Measurements from ENCODE around the gene MBD5.

DNA sequence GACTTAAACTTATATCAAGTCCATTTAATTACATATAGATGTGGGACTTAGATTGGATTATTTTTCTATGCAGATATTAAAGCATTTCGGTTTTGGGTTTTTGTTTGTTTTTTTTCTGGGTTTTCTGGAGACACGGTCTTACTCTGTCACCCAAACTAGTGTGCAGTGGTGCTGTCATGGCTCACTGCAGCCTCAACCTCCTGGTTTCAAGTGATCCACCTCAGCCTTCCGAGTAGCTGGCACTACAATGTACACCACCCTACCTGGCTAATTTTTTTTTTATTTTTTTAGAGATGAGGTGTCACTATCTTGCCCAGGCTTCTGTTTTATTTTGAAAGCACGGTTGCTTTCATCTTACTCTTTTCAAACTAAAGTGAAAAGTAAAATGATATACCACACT, 281.6 kb downstream of the MBD5 start:
- TF ChIP-seq, protein P1, sequence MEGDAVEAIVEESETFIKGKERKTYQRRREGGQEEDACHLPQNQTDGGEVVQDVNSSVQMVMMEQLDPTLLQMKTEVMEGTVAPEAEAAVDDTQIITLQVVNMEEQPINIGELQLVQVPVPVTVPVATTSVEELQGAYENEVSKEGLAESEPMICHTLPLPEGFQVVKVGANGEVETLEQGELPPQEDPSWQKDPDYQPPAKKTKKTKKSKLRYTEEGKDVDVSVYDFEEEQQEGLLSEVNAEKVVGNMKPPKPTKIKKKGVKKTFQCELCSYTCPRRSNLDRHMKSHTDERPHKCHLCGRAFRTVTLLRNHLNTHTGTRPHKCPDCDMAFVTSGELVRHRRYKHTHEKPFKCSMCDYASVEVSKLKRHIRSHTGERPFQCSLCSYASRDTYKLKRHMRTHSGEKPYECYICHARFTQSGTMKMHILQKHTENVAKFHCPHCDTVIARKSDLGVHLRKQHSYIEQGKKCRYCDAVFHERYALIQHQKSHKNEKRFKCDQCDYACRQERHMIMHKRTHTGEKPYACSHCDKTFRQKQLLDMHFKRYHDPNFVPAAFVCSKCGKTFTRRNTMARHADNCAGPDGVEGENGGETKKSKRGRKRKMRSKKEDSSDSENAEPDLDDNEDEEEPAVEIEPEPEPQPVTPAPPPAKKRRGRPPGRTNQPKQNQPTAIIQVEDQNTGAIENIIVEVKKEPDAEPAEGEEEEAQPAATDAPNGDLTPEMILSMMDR (conservative IDR thresholded peaks at IDR 0.05; ENCODE audit: low read depth, low read length): no peak
- TF ChIP-seq POLR2A (IDR thresholded peaks at IDR 0.05; ENCODE audit: low read depth, low read length) (no peak), MXI1 (IDR thresholded peaks at IDR 0.05; ENCODE audit: borderline replicate concordance, low read depth, low read length) (no peak), MAFK (IDR thresholded peaks at IDR 0.05; ENCODE audit: low read depth, low read length) (no peak), BHLHE40 (IDR thresholded peaks at IDR 0.05; ENCODE audit: low read depth, low read length) (no peak), RFX5 (IDR thresholded peaks at IDR 0.05; ENCODE audit: low read depth, low read length) (no peak)
- TF ChIP-seq, protein P2, sequence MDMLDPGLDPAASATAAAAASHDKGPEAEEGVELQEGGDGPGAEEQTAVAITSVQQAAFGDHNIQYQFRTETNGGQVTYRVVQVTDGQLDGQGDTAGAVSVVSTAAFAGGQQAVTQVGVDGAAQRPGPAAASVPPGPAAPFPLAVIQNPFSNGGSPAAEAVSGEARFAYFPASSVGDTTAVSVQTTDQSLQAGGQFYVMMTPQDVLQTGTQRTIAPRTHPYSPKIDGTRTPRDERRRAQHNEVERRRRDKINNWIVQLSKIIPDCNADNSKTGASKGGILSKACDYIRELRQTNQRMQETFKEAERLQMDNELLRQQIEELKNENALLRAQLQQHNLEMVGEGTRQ (IDR thresholded peaks at IDR 0.05; ENCODE audit: low read depth, low read length): no peak

Data from IMR-90 (cell line).